H1 (cell line): ENCODE data around the gene NEDD4L. TPM values are rescaled to one million over a fixed set of nuclear protein-coding genes. Genes with fewer than 3 reads are reported as not detected.

ENCODE experiments used
- CTCF ChIA-PET: fragments of 300-600 bp; sonication (Branson Sonifier 250); formaldehyde crosslinking; loops from one replicate; lab custom pipeline; 2021; ENCODE audit not compliant: partially characterized antibody; lab: Charles Lee
- POLR2A ChIA-PET: fragments of 300-600 bp; sonication (Branson Sonifier 250); formaldehyde crosslinking; loops from one replicate; lab custom pipeline; 2021; ENCODE audit warnings: inconsistent platforms; ENCODE audit not compliant: partially characterized antibody; lab: Charles Lee
- DNase-seq, 2 experiments: peaks; one replicate each; pipeline versions ENCODE4 v3.0.0 to v3.0.0-alpha.2; 2010 to 2022; ENCODE audit warnings: low spot score in 2 of 2, low read depth in 1 of 2, mixed read lengths in 1 of 2
- FAIRE-seq: peaks from 2 replicates; lab custom pipeline; 2011; peaks lifted over from hg19 to GRCh38; lab: Jason Lieb, UNC
- H2AFZ ChIP-seq: 2 replicates; pipeline ENCODE4 v1.8.1; 2012; ENCODE audit warnings: low read length, inconsistent platforms
- H2AK5ac ChIP-seq: 2 replicates; pipeline ENCODE4 v1.6.1; 2013; ENCODE audit warnings: low read depth, low read length
- H2BK120ac ChIP-seq: replicated peaks from 2 replicates; pipeline ENCODE3; 2013; ENCODE audit warnings: low read depth, low read length, inconsistent platforms
- H2BK12ac ChIP-seq: 2 replicates; pipeline ENCODE4 v1.6.1; 2013; ENCODE audit warnings: low read depth, low read length
- H2BK15ac ChIP-seq: 2 replicates; pipeline ENCODE4 v1.6.1; 2013; ENCODE audit warnings: low read length
- H2BK20ac ChIP-seq: 2 replicates; pipeline ENCODE4 v1.6.1; 2013; ENCODE audit warnings: low read length
- H2BK5ac ChIP-seq: 2 replicates; pipeline ENCODE4 v1.6.1; 2013; ENCODE audit warnings: low read depth, low read length
- H3K14ac ChIP-seq: 2 replicates; pipeline ENCODE4 v1.6.1; 2013; ENCODE audit warnings: inconsistent platforms; ENCODE audit not compliant: insufficient read length
- H3K18ac ChIP-seq: 2 replicates; pipeline ENCODE4 v1.6.1; 2013; ENCODE audit warnings: low read length; ENCODE audit errors: extremely low read depth
- H3K23ac ChIP-seq: 2 replicates; pipeline ENCODE4 v1.6.1; 2013; ENCODE audit warnings: inconsistent platforms; ENCODE audit not compliant: insufficient read length
- H3K23me2 ChIP-seq: 2 replicates; pipeline ENCODE4 v1.6.1; 2013; ENCODE audit warnings: low read depth, low read length
- H3K27ac ChIP-seq: 2 replicates; pipeline ENCODE4 v1.6.1; 2011; ENCODE audit warnings: low read depth, low read length, inconsistent platforms
- H3K27me3 ChIP-seq, 4 experiments: replicated peaks in 1 of 4; 1 replicate in 1 of 4; 2 replicates in 3 of 4; pipeline versions ENCODE4 v1.6.1 to v1.8.1; 2011 to 2013; ENCODE audit warnings: low read length in 3 of 4, mild to moderate bottlenecking in 3 of 4, inconsistent platforms in 2 of 4, mixed read lengths in 2 of 4, moderate library complexity in 1 of 4; ENCODE audit not compliant: control insufficient read depth in 3 of 4, insufficient read depth in 3 of 4; ENCODE audit errors: extremely low read depth in 1 of 4
- H3K36me3 ChIP-seq, 4 experiments: 2 replicates each; pipeline versions ENCODE4 v1.6.1 to v1.8.1; 2011 to 2013; ENCODE audit warnings: mild to moderate bottlenecking in 4 of 4, low read length in 3 of 4, moderate library complexity in 2 of 4, control low read depth in 1 of 4, inconsistent platforms in 1 of 4; ENCODE audit not compliant: insufficient read depth in 4 of 4, control insufficient read depth in 2 of 4
- H3K4ac ChIP-seq: replicated peaks from 2 replicates; pipeline ENCODE3; 2013; ENCODE audit warnings: low read length, low read depth, mixed read lengths, inconsistent platforms; ENCODE audit not compliant: insufficient read length
- H3K4me1 ChIP-seq, 4 experiments: replicated peaks in 1 of 4; 1 replicate in 1 of 4; 2 replicates in 3 of 4; pipeline versions ENCODE4 v1.6.1 to v1.8.1; 2011 to 2013; ENCODE audit warnings: low read length in 3 of 4, inconsistent platforms in 2 of 4, mixed read lengths in 1 of 4; ENCODE audit not compliant: insufficient read depth in 4 of 4, control insufficient read depth in 3 of 4
- H3K4me2 ChIP-seq, 2 experiments: 2 replicates each; pipeline versions ENCODE4 v1.6.1 to v1.8.1; 2011 to 2013; ENCODE audit warnings: low read depth in 2 of 2, low read length in 2 of 2, control low read depth in 1 of 2, inconsistent platforms in 1 of 2, mild to moderate bottlenecking in 1 of 2; ENCODE audit not compliant: insufficient read depth in 1 of 2
- H3K4me3 ChIP-seq, 4 experiments: fragments of 200-600, 300-600 bp in 1 of 4; sonication (generic), shearing (Covaris generic), sonication (Bioruptor Twin) in 1 of 4; 2 replicates each; pipeline versions ENCODE4 v1.5.1 to v1.8.1; 2011 to 2016; ENCODE audit warnings: low read length in 4 of 4, low read depth in 3 of 4, control low read depth in 2 of 4, inconsistent platforms in 2 of 4, mild to moderate bottlenecking in 2 of 4, mixed read lengths in 1 of 4, moderate library complexity in 1 of 4; ENCODE audit not compliant: insufficient read depth in 2 of 4; ENCODE audit errors: extremely low read depth in 1 of 4
- H3K56ac ChIP-seq: replicated peaks from 2 replicates; pipeline ENCODE3; 2013; ENCODE audit warnings: low read depth, mild to moderate bottlenecking, mixed read lengths, low read length, inconsistent platforms; ENCODE audit not compliant: insufficient read length
- H3K79me1 ChIP-seq: 2 replicates; pipeline ENCODE4 v1.6.1; 2013; ENCODE audit warnings: low read depth, low read length, control low read depth
- H3K79me2 ChIP-seq, 2 experiments: 2 replicates each; pipeline versions ENCODE4 v1.6.1 to v1.8.1; 2012 to 2013; ENCODE audit warnings: low read length in 2 of 2, mild to moderate bottlenecking in 2 of 2, inconsistent platforms in 1 of 2; ENCODE audit not compliant: insufficient read depth in 2 of 2, control insufficient read depth in 1 of 2
- H3K9ac ChIP-seq, 4 experiments: replicated peaks in 1 of 4; 1 replicate in 1 of 4; 2 replicates in 3 of 4; pipeline versions ENCODE4 v1.6.1 to v1.8.1; 2011 to 2013; ENCODE audit warnings: low read depth in 3 of 4, low read length in 3 of 4, control low read depth in 2 of 4, mild to moderate bottlenecking in 2 of 4, moderate library complexity in 2 of 4, inconsistent platforms in 1 of 4; ENCODE audit errors: extremely low read depth in 1 of 4
- H3K9me3 ChIP-seq, 2 experiments: 2 replicates each; pipeline versions ENCODE4 v1.6.1 to v1.8.1; 2012 to 2013; ENCODE audit warnings: mild to moderate bottlenecking in 2 of 2, moderate library complexity in 2 of 2, control low read depth in 1 of 2, inconsistent platforms in 1 of 2, low read depth in 1 of 2, low read length in 1 of 2, mixed read lengths in 1 of 2; ENCODE audit not compliant: insufficient read depth in 2 of 2
- H4K20me1 ChIP-seq, 2 experiments: replicated peaks in 1 of 2; 2 replicates each; pipeline versions ENCODE3 to v1.8.1; 2011 to 2013; ENCODE audit warnings: inconsistent platforms in 2 of 2, low read length in 2 of 2, mild to moderate bottlenecking in 1 of 2; ENCODE audit not compliant: insufficient read depth in 2 of 2, control insufficient read depth in 1 of 2
- H4K5ac ChIP-seq: 2 replicates; pipeline ENCODE4 v1.6.1; 2013; ENCODE audit warnings: low read length, low read depth, mixed read lengths, inconsistent platforms; ENCODE audit not compliant: insufficient read length
- H4K8ac ChIP-seq: 2 replicates; pipeline ENCODE4 v1.8.0; 2013; ENCODE audit warnings: mild to moderate bottlenecking, moderate library complexity, low read length, inconsistent platforms; ENCODE audit not compliant: insufficient read depth; ENCODE audit errors: extremely low read depth
- H4K91ac ChIP-seq: replicated peaks from 2 replicates; pipeline ENCODE3; 2013; ENCODE audit warnings: low read length, mixed read lengths, inconsistent platforms; ENCODE audit not compliant: insufficient read length
- BACH1 ChIP-seq: IDR thresholded peaks from 2 replicates; pipeline ENCODE4 v1.6.1; 2012; ENCODE audit warnings: low read length, improper control_type of control experiment
- BCL11A ChIP-seq, 2 experiments: IDR thresholded peaks; one replicate each; pipeline ENCODE4 v1.6.1; 2011; ENCODE audit warnings: low read depth in 2 of 2, low read length in 2 of 2, mild to moderate bottlenecking in 2 of 2
- CBX5 ChIP-seq: fragments of 300-800, 300-1000 bp; sonication (generic); IDR thresholded peaks from 2 replicates; pipeline ENCODE4 v1.7.1; 2016; ENCODE audit warnings: antibody characterized with exemption, low read length, low read depth
- CTCF ChIP-seq, 3 experiments: IDR thresholded peaks; 1 replicate in 2 of 3; 2 replicates in 1 of 3; pipeline versions ENCODE4 v1.5.1 to v1.6.1; 2011; ENCODE audit warnings: low read length in 3 of 3, mild to moderate bottlenecking in 3 of 3, inconsistent platforms in 2 of 3, low read depth in 1 of 3, moderate library complexity in 1 of 3; ENCODE audit not compliant: insufficient read depth in 1 of 3; ENCODE audit errors: control extremely low read depth in 1 of 3
- FOSL1 ChIP-seq: IDR thresholded peaks from 2 replicates; pipeline ENCODE4 v1.6.1; 2011; ENCODE audit warnings: mild to moderate bottlenecking, low read depth, low read length, moderate library complexity; ENCODE audit not compliant: insufficient read depth
- HDAC6 ChIP-seq: IDR thresholded peaks from one replicate; pipeline ENCODE4 v1.7.1; 2012; ENCODE audit warnings: low read depth, mild to moderate bottlenecking, inconsistent platforms, low read length, moderate library complexity
- KDM5A ChIP-seq: fragments of 200-600 bp; IDR thresholded peaks from 2 replicates; pipeline ENCODE4 v1.7.1; 2012; ENCODE audit warnings: mild to moderate bottlenecking, low read length, inconsistent platforms, mixed read lengths
- PHF8 ChIP-seq: fragments of 200-600 bp; sonication (generic); conservative IDR thresholded peaks from 2 replicates; pipeline ENCODE4 v1.7.1; 2012; ENCODE audit warnings: low read depth, mild to moderate bottlenecking, inconsistent platforms, low read length, moderate library complexity
- RXRA ChIP-seq: IDR thresholded peaks from 2 replicates; pipeline ENCODE4 v1.6.1; 2011; ENCODE audit warnings: low read depth, mild to moderate bottlenecking, low read length, moderate library complexity; ENCODE audit not compliant: insufficient read depth
- SRF ChIP-seq: IDR thresholded peaks from 2 replicates; pipeline ENCODE4 v1.6.1; 2011; ENCODE audit warnings: mild to moderate bottlenecking, low read depth, low read length, moderate library complexity
- TAF1 ChIP-seq: IDR thresholded peaks from 2 replicates; pipeline ENCODE4 v1.6.1; 2011; ENCODE audit warnings: mild to moderate bottlenecking, low read depth, low read length
- ZNF274 ChIP-seq: IDR thresholded peaks from 2 replicates; pipeline ENCODE4 v1.7.0; 2012; ENCODE audit warnings: low read length, borderline replicate concordance; ENCODE audit errors: extremely low read depth
- WGBS, 2 experiments: shearing (Covaris generic) in 1 of 2; methylation state at CpG; one replicate each; pipeline versions ENCODE4 v1.1.6 to v1.1.7; 2013 to 2015; ENCODE audit warnings: low lambda C conversion rate in 2 of 2, mixed read lengths in 2 of 2, inconsistent platforms in 1 of 2, low coverage in 1 of 2, missing lambda C conversion rate in 1 of 2; ENCODE audit not compliant: insufficient replicate concordance in 2 of 2, insufficient coverage in 1 of 2, insufficient read length in 1 of 2; ENCODE audit errors: extremely low coverage in 1 of 2, missing lambda C conversion rate in 1 of 2; 5-methylcytosine and 5-hydroxymethylcytosine counted together
- polyA plus RNA-seq, 7 experiments: library from polyadenylated mRNA; depleted of rRNA in 3 of 7; stranded (reverse) in 5 of 7; unstranded in 2 of 7; fragments of >200 nt in 5 of 7; fragments of 200-250 nt in 2 of 7; gene quantifications; 1 replicate in 5 of 7; 2 replicates in 1 of 7; 4 replicates in 1 of 7; pipeline versions ENCODE4 v1.2.1 to v1.2.3, GENCODE V29; 2011 to 2013; ENCODE audit warnings: missing spikeins in 2 of 7, mixed read lengths in 2 of 7
- total RNA-seq: library from RNA; stranded (reverse); fragmentation: NEBNext Ultra II Directional; extraction: Animal tissue kit (Norgen Biotek cat#: 25700); gene quantifications from 2 replicates; pipeline ENCODE4 v1.2.1, GENCODE V29; 2021

Gene NEDD4L
- total and polyA plus RNA-seq, 2 of the 8 experiments (the other 6 are each of a cell fraction or from before 2014, with no cell fraction given), result 37.3 to 69.8 TPM

GRCh38 chr18:58096658-58097057, 52.6 kb downstream of the NEDD4L start:
- CTCF ChIA-PET, result interaction anchor here (0.7 to 4.1 kb wide), 4 partner anchors 25 to 61 kb away, joined by 3 to 22 read pairs (median 6); partner anchors contain the start of gene NEDD4L
- Histone ChIP-seq H4K5ac (no peak overlapping the region), H4K20me1 (no peaks in the 10 kb centered on the region), H3K14ac (no peak overlapping the region), H3K9ac (no peak overlapping the region), H3K4me1 (peaks cover 3 to 31% (median 25%) of the 10 kb centered on the region in 4 experiments), H3K18ac (no peak overlapping the region), H3K4me3 (no peak overlapping the region), H3K4ac (no peak overlapping the region), H3K27me3 (no peaks in the 10 kb centered on the region), H3K23me2 (no peaks in the 10 kb centered on the region; the same call in 1 of the 2 replicates), H3K56ac (no peak overlapping the region), H2BK5ac (no peak overlapping the region), H2BK120ac (no peak overlapping the region), H3K27ac (no peak overlapping the region), H2BK20ac (no peak overlapping the region), H3K36me3 (no peaks in the 10 kb centered on the region), H3K79me2 (peaks cover 0 to 71% of the 10 kb centered on the region in 2 experiments; a peak in 2 of 4 replicates), H2BK15ac (no peak overlapping the region), H2AK5ac (no peak overlapping the region), H3K4me2 (no peak overlapping the region), H4K8ac (no peak overlapping the region), H2AFZ (no peak overlapping the region), H3K79me1 (peaks cover 14% of the 10 kb centered on the region), H2BK12ac (no peak overlapping the region), H4K91ac (no peak overlapping the region), H3K9me3 (no peaks in the 10 kb centered on the region), H3K23ac (no peak overlapping the region)
- 87% methylated on average over 1 of the region's 1 CpG; no CpG with 5 or more reads in 1 of the 2 experiments for WGBS, 2 experiments
- FAIRE-seq (no peak), DNase-seq (no peak)
- POLR2A ChIA-PET, result no interaction called here
- TF ChIP-seq ZNF274 (no peak), HDAC6 (no peak), CBX5 (no peak), BCL11A (IDR thresholded peaks at IDR 0.05; ENCODE audit: low read depth in 2 of 2, low read length in 2 of 2) (no peak), PHF8 (no peak), RXRA (no peak), SRF (no peak), CTCF (IDR thresholded peaks at IDR 0.05; ENCODE audit: control extremely low read depth in 1 of 3, insufficient read depth in 1 of 3, low read depth in 1 of 3, low read length in 3 of 3) (no peak), BACH1 (no peak), FOSL1 (no peak), TAF1 (no peak), KDM5A (no peak)
